Body of pancreas (tissue), 4 donors: Measurements from ENCODE around the gene AUH. TPM values are rescaled to one million over a fixed set of nuclear protein-coding genes. Genes with fewer than 3 reads are reported as not detected.
A peak's percentile ranks its signal among the peaks of the same experiment; 100 is the strongest.

Source experiments
- ATAC-seq: fragments of 150-250 bp; one replicate; pipeline ENCODE4 v1.9.1; 2016
- DNase-seq, 4 donors: peaks; one replicate each; pipeline ENCODE4 v3.0.0-alpha.2; 2019
- H3K27ac ChIP-seq, 4 donors: fragments of 200-600 bp; sonication (generic); 1 replicate in 3 of 4; 2 replicates in 1 of 4; pipeline versions ENCODE4 v1.5.1 to v1.6.1; 2016 to 2019; ENCODE audit warnings: mild to moderate bottlenecking in 1 of 4, mixed read lengths in 1 of 4, moderate library complexity in 1 of 4
- H3K27me3 ChIP-seq, 2 donors: fragments of 200-600 bp; sonication (generic); one replicate each; pipeline ENCODE4 v1.6.0; 2016; ENCODE audit warnings: mild to moderate bottlenecking in 1 of 2
- H3K36me3 ChIP-seq, 2 donors: fragments of 200-600 bp; sonication (generic); replicated peaks in 1 of 2; 2 replicates each; pipeline ENCODE4 v1.5.1; 2016; ENCODE audit warnings: low read depth in 2 of 2; ENCODE audit not compliant: insufficient read depth in 1 of 2
- H3K4me1 ChIP-seq: fragments of 200-600 bp; sonication (generic); one replicate; pipeline ENCODE4 v1.6.0; 2016
- H3K4me3 ChIP-seq, 2 donors: fragments of 200-600 bp; sonication (generic); 1 replicate in 1 of 2; 2 replicates in 1 of 2; pipeline ENCODE4 v1.5.1; 2016 to 2019
- H3K9me3 ChIP-seq, 3 donors: fragments of 200-600 bp; sonication (generic); 1 replicate in 2 of 3; 2 replicates in 1 of 3; pipeline ENCODE4 v1.5.1; 2016
- CTCF ChIP-seq, 7 experiments: fragments of 450-650 bp in 4 of 7; fragments of 200-600 bp in 3 of 7; sonication (generic) in 3 of 7; IDR thresholded peaks; one replicate each; pipeline ENCODE4 v1.5.1; 2016 to 2019; ENCODE audit warnings: antibody characterized with exemption in 7 of 7
- POLR2A ChIP-seq, 3 donors: fragments of 450-650 bp; IDR thresholded peaks; one replicate each; pipeline ENCODE4 v1.6.1; 2016; ENCODE audit warnings: antibody characterized with exemption in 3 of 3, mild to moderate bottlenecking in 2 of 3
- WGBS, 2 donors: methylation state at CpG; one replicate each; pipeline ENCODE4 v1.1.5; 2017; 5-methylcytosine and 5-hydroxymethylcytosine counted together
- intact Hi-C: fragments of 100-400 bp; cut with DNase I; formaldehyde crosslinking; loops from one replicate; pipeline ENCODE4 v1.15.1; 2023
- total RNA-seq, 2 donors: library from RNA; depleted of rRNA; stranded (reverse); fragments of >200 nt; gene quantifications; one replicate each; pipeline ENCODE4 v1.1.0, GENCODE V29; 2016

The AUH gene
- total RNA-seq, 2 donors from 2014 or later, result 47.7 to 75.8 TPM

- H3K36me3 ChIP-seq, result no peaks in the 10 kb centered on the region
- H3K27me3 ChIP-seq, result no peaks in the 10 kb centered on the region
- intact Hi-C loops, result no loop called here
- no peaks in the 10 kb centered on the region for H3K4me1 ChIP-seq
- no peak overlapping the region for H3K4me3 ChIP-seq
- no peak for DNase-seq
- H3K27ac ChIP-seq, result no peak overlapping the region
- no peak for ATAC-seq
- no peak for TF ChIP-seq POLR2A (IDR thresholded peaks at IDR 0.05)
- TF ChIP-seq CTCF (IDR thresholded peaks at IDR 0.05), result no peak
- no peaks in the 10 kb centered on the region for H3K9me3 ChIP-seq
- 97 to 98% methylated on average over 7 of the region's 7 CpGs for WGBS, 2 donors
Measured at GRCh38 chr9:91176426-91176825, 185.3 kb downstream of the AUH start.

DNA sequence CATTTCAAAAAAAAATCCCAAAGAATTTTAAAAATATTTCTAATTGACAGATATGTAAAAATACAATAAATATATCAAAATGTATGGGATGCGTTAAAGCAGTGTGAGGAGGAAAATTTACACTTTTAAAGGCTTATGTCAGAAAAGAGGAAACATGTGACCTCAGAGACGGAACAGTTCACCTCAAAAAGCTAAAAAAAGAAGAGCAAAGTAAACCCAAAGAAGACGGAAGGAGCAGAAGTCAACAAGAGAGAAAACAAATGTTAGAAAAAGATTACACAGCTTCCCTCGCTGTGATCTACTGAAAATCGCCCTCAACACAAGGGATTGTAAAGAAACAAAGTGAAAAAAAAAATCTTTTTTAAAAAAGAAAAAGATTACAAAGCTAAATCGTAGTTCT, 186.9 kb downstream of the AUH start:
- ATAC-seq (no peak), DNase-seq (no peak)
- peaks cover 0 to 3% of the 10 kb centered on the region in 2 donors for H3K36me3 ChIP-seq
- 58 to 79% methylated on average over 6 of the region's 6 CpGs for WGBS, 2 donors
- peaks cover 0 to 7% (median 0%) of the 10 kb centered on the region in 3 donors for H3K9me3 ChIP-seq
- H3K4me1 ChIP-seq, result no peaks in the 10 kb centered on the region
- no peak overlapping the region for H3K27ac ChIP-seq
- intact Hi-C loops, result no loop called here
- no peak for TF ChIP-seq CTCF (IDR thresholded peaks at IDR 0.05)
- TF ChIP-seq POLR2A (IDR thresholded peaks at IDR 0.05), result no peak
- H3K27me3 ChIP-seq, result no peaks in the 10 kb centered on the region
- no peak overlapping the region for H3K4me3 ChIP-seq

GRCh38 chr9:91172329-91172728, 189.4 kb downstream of the AUH start:
- Histone ChIP-seq H3K4me1 (no peaks in the 10 kb centered on the region), H3K27me3 (no peaks in the 10 kb centered on the region), H3K27ac (no peak overlapping the region), H3K9me3 (peaks cover 0 to 7% (median 0%) of the 10 kb centered on the region in 3 donors), H3K36me3 (peaks cover 0 to 3% of the 10 kb centered on the region in 2 donors), H3K4me3 (no peak overlapping the region)
- 82 to 94% methylated on average over 1 of the region's 1 CpG for WGBS, 2 donors
- TF ChIP-seq POLR2A (IDR thresholded peaks at IDR 0.05) (no peak), CTCF (IDR thresholded peaks at IDR 0.05) (no peak)
- intact Hi-C loops, result no loop called here
- ATAC-seq (no peak), DNase-seq (no peak)

DNA sequence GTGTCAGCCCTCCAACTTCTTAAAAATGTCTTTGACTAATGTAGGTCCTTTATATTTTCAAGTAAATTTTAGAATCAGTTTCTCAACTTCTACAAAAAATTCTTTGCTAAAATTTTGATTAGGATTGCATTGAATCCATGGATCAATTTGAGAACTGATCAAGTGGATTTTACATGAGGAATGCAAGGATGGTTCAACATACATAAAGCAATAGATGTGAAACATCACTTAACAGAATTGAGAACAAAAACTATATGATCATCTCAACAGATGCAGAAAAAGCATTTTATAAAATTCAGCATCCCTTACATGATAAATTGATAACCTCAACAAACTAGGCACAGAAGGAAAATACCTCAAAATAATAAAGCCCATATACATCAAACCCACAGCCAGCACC, 190.8 kb downstream of the AUH start:
- Histone ChIP-seq H3K36me3 (peaks cover 0 to 3% of the 10 kb centered on the region in 2 donors), H3K27me3 (no peaks in the 10 kb centered on the region), H3K4me3 (no peak overlapping the region), H3K9me3 (peaks cover 0 to 7% (median 0%) of the 10 kb centered on the region in 3 donors), H3K4me1 (peaks cover 3% of the 10 kb centered on the region), H3K27ac (no peak overlapping the region)
- DNase-seq, result no peak
- intact Hi-C loops, result no loop called here
- ATAC-seq, result no peak
- no peak for TF ChIP-seq CTCF (IDR thresholded peaks at IDR 0.05)

DNA sequence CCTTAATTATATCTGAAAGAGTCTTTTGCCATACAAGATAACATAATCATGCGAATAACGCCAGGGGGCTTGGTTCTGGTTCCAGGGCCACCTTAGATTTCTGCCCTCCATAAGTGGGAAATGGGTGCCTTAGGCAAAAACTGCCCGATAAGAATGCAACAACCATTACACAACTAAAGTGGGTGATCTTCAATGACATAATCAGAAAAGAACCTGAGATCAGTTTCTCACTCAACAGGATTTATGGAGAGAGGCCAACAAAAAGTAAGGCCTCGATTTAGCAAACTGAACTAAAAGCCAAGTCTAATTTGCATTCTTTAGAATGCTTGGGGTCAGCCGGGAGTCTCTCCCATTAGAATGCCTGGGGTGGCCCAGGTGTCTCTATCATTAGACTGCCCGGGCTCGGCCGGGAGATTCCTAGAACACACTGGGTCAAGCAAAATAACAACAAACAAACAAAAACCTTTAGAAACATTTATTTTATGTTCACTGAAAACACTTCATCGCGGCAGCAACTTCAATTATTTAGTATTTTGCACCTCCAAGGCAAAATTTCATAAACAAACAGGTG, 194.8 kb downstream of the AUH start:
- TF ChIP-seq POLR2A (IDR thresholded peaks at IDR 0.05) (no peak), CTCF (IDR thresholded peaks at IDR 0.05) (no peak)
- peak; percentile 29 for ATAC-seq
- 81 to 83% methylated on average over 10 of the region's 10 CpGs for WGBS, 2 donors
- intact Hi-C loops, result no loop called here
- peaks cover 0 to 7% (median 0%) of the 10 kb centered on the region in 3 donors for H3K9me3 ChIP-seq
- no peaks in the 10 kb centered on the region for H3K27me3 ChIP-seq
- H3K36me3 ChIP-seq, result peaks cover 0 to 3% of the 10 kb centered on the region in 2 donors
- no peak for DNase-seq
- H3K4me1 ChIP-seq, result peaks cover 4% of the 10 kb centered on the region
- H3K27ac ChIP-seq, result no peak overlapping the region
- H3K4me3 ChIP-seq, result no peak overlapping the region
